SK-N-SH treated with all-trans-retinoic acid at 6 μM for 48 hours (cell line): ENCODE measurements around the gene MAD2L2.

Experiments
- ATAC-seq: fragments of 200-7000 bp; cut with Tn5 transposase; 3 replicates; pipeline ENCODE4 v1.9.1; 2020; ENCODE audit warnings: mild to moderate bottlenecking, moderate library complexity
- BACH2 ChIP-seq: fragments of 250-450 bp; sonication (Bioruptor Pico); IDR thresholded peaks from 2 replicates; pipeline ENCODE4 v1.9.0; 2021; ENCODE audit warnings: mild to moderate bottlenecking, borderline replicate concordance
- CREB5 ChIP-seq: fragments of 250-450 bp; sonication (Bioruptor Pico); IDR thresholded peaks from 2 replicates; pipeline ENCODE4 v1.5.1; 2020; ENCODE audit warnings: low read depth, mild to moderate bottlenecking, moderate library complexity
- CSDC2 ChIP-seq: fragments of 250-450 bp; sonication (Bioruptor Pico); IDR thresholded peaks from 2 replicates; pipeline ENCODE4 v1.5.0; 2020; ENCODE audit warnings: mild to moderate bottlenecking, moderate library complexity
- CSRNP3 ChIP-seq: fragments of 250-450 bp; sonication (Bioruptor Pico); IDR thresholded peaks from 2 replicates; pipeline ENCODE4 v1.5.1; 2021; ENCODE audit warnings: mild to moderate bottlenecking, moderate library complexity
- ESRRG ChIP-seq: fragments of 250-450 bp; sonication (Bioruptor Pico); IDR thresholded peaks from 2 replicates; pipeline ENCODE4 v1.6.1; 2021; ENCODE audit warnings: mild to moderate bottlenecking
- GLIS3 ChIP-seq: fragments of 250-450 bp; sonication (Bioruptor Pico); IDR thresholded peaks from 2 replicates; pipeline ENCODE4 v1.5.0; 2020; ENCODE audit warnings: mild to moderate bottlenecking, moderate library complexity
- ISL1 ChIP-seq: fragments of 250-450 bp; sonication (Bioruptor Pico); IDR thresholded peaks from 2 replicates; pipeline ENCODE4 v2.1.2; 2022; ENCODE audit warnings: mild to moderate bottlenecking, moderate library complexity
- OSR1 ChIP-seq: fragments of 250-450 bp; sonication (Bioruptor Pico); IDR thresholded peaks from 2 replicates; pipeline ENCODE4 v1.8.0; 2022; ENCODE audit warnings: moderate library complexity, mild to moderate bottlenecking, inconsistent platforms
- PATZ1 ChIP-seq: fragments of 250-450 bp; sonication (Bioruptor Pico); IDR thresholded peaks from 2 replicates; pipeline ENCODE4 v1.8.0; 2020; ENCODE audit warnings: mild to moderate bottlenecking, moderate library complexity, borderline replicate concordance
- PPARA ChIP-seq: fragments of 250-450 bp; sonication (Bioruptor Pico); IDR thresholded peaks from 2 replicates; pipeline ENCODE4 v1.5.0; 2020; ENCODE audit warnings: mild to moderate bottlenecking, borderline replicate concordance
- SNAI2 ChIP-seq: fragments of 250-450 bp; sonication (Bioruptor Pico); IDR thresholded peaks from 2 replicates; pipeline ENCODE4 v1.5.0; 2020; ENCODE audit warnings: mild to moderate bottlenecking, moderate library complexity
- TCF4 ChIP-seq: fragments of 250-450 bp; sonication (Bioruptor Pico); IDR thresholded peaks from 2 replicates; pipeline ENCODE4 v1.8.0; 2021; ENCODE audit warnings: mild to moderate bottlenecking, moderate library complexity, borderline replicate concordance
- TOX ChIP-seq: fragments of 250-450 bp; sonication (Bioruptor Pico); IDR thresholded peaks from 2 replicates; pipeline ENCODE4 v1.8.0; 2021; ENCODE audit warnings: mild to moderate bottlenecking, moderate library complexity, borderline replicate concordance
- TSHZ2 ChIP-seq: fragments of 250-450 bp; sonication (Bioruptor Pico); IDR thresholded peaks from 2 replicates; pipeline ENCODE4 v1.5.0; 2020; ENCODE audit warnings: mild to moderate bottlenecking, moderate library complexity
- ZC3H10 ChIP-seq: fragments of 250-450 bp; sonication (Bioruptor Pico); IDR thresholded peaks from 2 replicates; pipeline ENCODE4 v1.5.1; 2021; ENCODE audit warnings: mild to moderate bottlenecking, moderate library complexity
- ZFP3 ChIP-seq: fragments of 250-450 bp; sonication (Bioruptor Pico); IDR thresholded peaks from 2 replicates; pipeline ENCODE4 v1.5.0; 2020; ENCODE audit warnings: mild to moderate bottlenecking, moderate library complexity
- ZFP30 ChIP-seq: fragments of 450-650 bp; formaldehyde crosslinking; IDR thresholded peaks from 2 replicates; pipeline ENCODE4 v1.5.0; 2022; ENCODE audit warnings: mild to moderate bottlenecking, moderate library complexity
- ZNF565 ChIP-seq: fragments of 450-650 bp; formaldehyde crosslinking; conservative IDR thresholded peaks from 2 replicates; pipeline ENCODE4 v1.5.0; 2020; ENCODE audit warnings: low read depth, mild to moderate bottlenecking, moderate library complexity
- ZNF70 ChIP-seq: fragments of 450-650 bp; formaldehyde crosslinking; IDR thresholded peaks from 2 replicates; pipeline ENCODE4 v1.5.0; 2020; ENCODE audit warnings: mild to moderate bottlenecking, moderate library complexity
- ZNF8 ChIP-seq: fragments of 450-650 bp; formaldehyde crosslinking; IDR thresholded peaks from 2 replicates; pipeline ENCODE4 v1.5.0; 2020; ENCODE audit warnings: mild to moderate bottlenecking, moderate library complexity

MAD2L2 gene

GRCh38 chr1:11650331-11650991 is 30.5 kb downstream of the MAD2L2 start:
- peak; percentile 84 for ATAC-seq
- TF ChIP-seq ZFP3 (CRISPR knock-in tag): peak; percentile 92
- TF ChIP-seq ESRRG (CRISPR knock-in tag): no peak
- no peak for TF ChIP-seq ZNF565
- no peak for TF ChIP-seq TSHZ2 (CRISPR knock-in tag)

- no peak for ATAC-seq
- TF ChIP-seq ESRRG (CRISPR knock-in tag): no peak
- TF ChIP-seq CSRNP3 (CRISPR knock-in tag): no peak
- no peak for TF ChIP-seq ZNF8 (CRISPR knock-in tag)
- TF ChIP-seq ZFP3 (CRISPR knock-in tag): no peak
- no peak for TF ChIP-seq OSR1 (CRISPR knock-in tag)
- no peak for TF ChIP-seq ZC3H10 (CRISPR knock-in tag)
- no peak for TF ChIP-seq CREB5 (CRISPR knock-in tag)
- TF ChIP-seq TOX (CRISPR knock-in tag): no peak
- no peak for TF ChIP-seq CSDC2
- TF ChIP-seq ZNF70 (CRISPR knock-in tag): no peak
- TF ChIP-seq, all 23 proteins: peak for 0
These were observed 31.2 kb downstream of the MAD2L2 start for GRCh38 chr1:11649624-11650330.

GRCh38 chr1:11649237-11649623 is 31.7 kb downstream of the MAD2L2 start:
- TF ChIP-seq SNAI2 (CRISPR knock-in tag): no peak
- TF ChIP-seq ZNF565: no peak
- TF ChIP-seq PPARA (CRISPR knock-in tag): no peak
- no peak for TF ChIP-seq BACH2 (CRISPR knock-in tag)
- no peak for TF ChIP-seq TCF4 (CRISPR knock-in tag)
- TF ChIP-seq ISL1 (CRISPR knock-in tag): no peak
- no peak for TF ChIP-seq CSRNP3 (CRISPR knock-in tag)
- no peak for TF ChIP-seq PATZ1 (CRISPR knock-in tag)
- TF ChIP-seq GLIS3 (CRISPR knock-in tag): no peak
- TF ChIP-seq ZNF8 (CRISPR knock-in tag): no peak
- no peak for TF ChIP-seq TOX (CRISPR knock-in tag)
- no peak for TF ChIP-seq ZNF70 (CRISPR knock-in tag)
- no peak for TF ChIP-seq CSDC2
- TF ChIP-seq CREB5 (CRISPR knock-in tag): no peak
- TF ChIP-seq ZFP30 (CRISPR knock-in tag): no peak
- ATAC-seq: no peak
